ENCODE data around the gene GCG.

- TF ChIP-seq CTCF (IDR thresholded peaks at IDR 0.05) (no peak), POLR2A (IDR thresholded peaks at IDR 0.05) (no peak), POLR2AphosphoS5 (IDR thresholded peaks at IDR 0.05) (no peak)
Measured at GRCh38 chr2:162111958-162112850, 39.8 kb downstream of the GCG start.
